Upper lobe of left lung (tissue), 4 donors: Measurements from ENCODE around the gene OR51B5.

Source experiments
- POLR2A ChIP-seq, 4 donors: fragments of 450-650 bp; IDR thresholded peaks; one replicate each; pipeline ENCODE4 v1.5.1; 2016 to 2017; ENCODE audit warnings: antibody characterized with exemption in 4 of 4, mild to moderate bottlenecking in 2 of 4
- POLR2AphosphoS5 ChIP-seq, 2 donors: sonication (generic); formaldehyde crosslinking; IDR thresholded peaks; one replicate each; pipeline ENCODE4 v1.5.1; 2017; ENCODE audit warnings: antibody characterized with exemption in 2 of 2
- TF ChIP-seq, protein P1 (sequence below), 6 experiments: fragments of 450-650 bp in 4 of 6; fragments of 200-600 bp in 2 of 6; sonication (generic) in 2 of 6; IDR thresholded peaks; one replicate each; pipeline ENCODE4 v1.5.1; 2016 to 2019; ENCODE audit warnings: antibody characterized with exemption in 6 of 6

DNA sequence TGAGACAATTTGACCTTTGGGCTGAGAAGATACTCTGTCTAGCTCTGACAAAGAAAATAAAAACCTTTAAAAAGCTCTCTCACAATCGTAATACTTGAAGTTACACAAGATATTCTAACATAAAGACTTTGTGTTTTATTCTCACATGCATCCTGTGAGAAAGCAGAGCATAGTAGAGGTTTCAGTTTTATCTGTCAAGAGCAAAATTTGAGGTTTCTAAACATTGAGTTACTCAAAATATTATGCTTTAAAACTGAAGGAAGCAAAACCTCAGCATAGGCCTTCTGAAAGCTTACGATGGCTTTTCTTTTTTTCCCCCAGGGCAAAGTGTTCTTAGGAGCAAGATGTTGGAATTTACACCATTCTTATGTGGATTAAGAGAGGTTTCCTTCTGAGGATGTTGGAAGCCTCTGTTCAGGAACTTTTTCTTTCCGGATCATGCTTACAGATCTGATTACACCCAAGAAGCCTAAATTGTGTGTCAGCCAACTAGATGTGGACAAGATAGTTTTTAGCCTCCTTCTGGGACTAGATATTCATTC is 25.2 kb upstream of the OR51B5 start:
- TF ChIP-seq, protein P1, sequence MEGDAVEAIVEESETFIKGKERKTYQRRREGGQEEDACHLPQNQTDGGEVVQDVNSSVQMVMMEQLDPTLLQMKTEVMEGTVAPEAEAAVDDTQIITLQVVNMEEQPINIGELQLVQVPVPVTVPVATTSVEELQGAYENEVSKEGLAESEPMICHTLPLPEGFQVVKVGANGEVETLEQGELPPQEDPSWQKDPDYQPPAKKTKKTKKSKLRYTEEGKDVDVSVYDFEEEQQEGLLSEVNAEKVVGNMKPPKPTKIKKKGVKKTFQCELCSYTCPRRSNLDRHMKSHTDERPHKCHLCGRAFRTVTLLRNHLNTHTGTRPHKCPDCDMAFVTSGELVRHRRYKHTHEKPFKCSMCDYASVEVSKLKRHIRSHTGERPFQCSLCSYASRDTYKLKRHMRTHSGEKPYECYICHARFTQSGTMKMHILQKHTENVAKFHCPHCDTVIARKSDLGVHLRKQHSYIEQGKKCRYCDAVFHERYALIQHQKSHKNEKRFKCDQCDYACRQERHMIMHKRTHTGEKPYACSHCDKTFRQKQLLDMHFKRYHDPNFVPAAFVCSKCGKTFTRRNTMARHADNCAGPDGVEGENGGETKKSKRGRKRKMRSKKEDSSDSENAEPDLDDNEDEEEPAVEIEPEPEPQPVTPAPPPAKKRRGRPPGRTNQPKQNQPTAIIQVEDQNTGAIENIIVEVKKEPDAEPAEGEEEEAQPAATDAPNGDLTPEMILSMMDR (IDR thresholded peaks at IDR 0.05) = no peak
- TF ChIP-seq POLR2AphosphoS5 (IDR thresholded peaks at IDR 0.05) (no peak), POLR2A (IDR thresholded peaks at IDR 0.05) (no peak)
